ENCODE data around the gene AUP1. TPM values are rescaled to one million over a fixed set of nuclear protein-coding genes. Genes with fewer than 3 reads are reported as not detected.
A peak's percentile ranks its signal among the peaks of the same experiment; 100 is the strongest.

The AUP1 gene
- total and polyA plus RNA-seq, 2 donors (not counting 3 experiments of a cell fraction or from before 2014, with no cell fraction given): 103 to 187 TPM

GRCh38 chr2:74525717-74526648 lies 3.5 kb downstream of the AUP1 start, which contains the start of gene DQX1:
Gene DQX1 (minus strand): TSS chr2:74526231. CDS start chr2:74525729, 502 bp downstream.
- FAIRE-seq: peak; percentile 60
- dilution Hi-C loops (cut with MboI; ENCODE audit: extremely low pct_ligation_motif_present, low sequenced_read_pairs): no loop called here
- H3K4me2 ChIP-seq (ENCODE audit: insufficient read depth, low read length): no peak within 1 kb of the TSS
- intact Hi-C loops (cut with micrococcal nuclease): no loop called here
- no peak within 1 kb of the TSS for H3K4me3 ChIP-seq (replicated peaks in 1 of 3; ENCODE audit: insufficient read depth in 1 of 3, low read depth in 1 of 3, low read length in 3 of 3)
- peak; percentile 28 for DNase-seq (ENCODE audit: low read depth, low spot score)
- ChIA-PET POLR2A (interaction anchor here (0.5 to 0.9 kb wide), 2 partner anchors 12 to 22 kb away, joined by 3 to 4 read pairs; partner anchors contain the start of gene TLX2), CTCF (interaction anchor here (0.8 to 1.2 kb wide), 3 partner anchors 8 to 43 kb away, joined by 3 to 7 read pairs (median 3); partner anchors contain the start of genes CCDC142 and TTC31)
- BruUV-seq (replicated peaks): no TSS peak
- peaks cover 19% of the 10 kb centered on the region for H3K79me2 ChIP-seq (ENCODE audit: control insufficient read depth, insufficient read depth, low read length)
- H3K27me3 ChIP-seq (ENCODE audit: control insufficient read depth in 2 of 2, insufficient read depth in 2 of 2, low read length in 2 of 2): peaks cover 4 to 6% of the 10 kb centered on the region in 2 experiments
- peaks cover 6 to 16% of the 10 kb centered on the region in 2 experiments for H3K36me3 ChIP-seq (ENCODE audit: control insufficient read depth in 2 of 2, extremely low read depth in 1 of 2, insufficient read depth in 2 of 2, low read length in 2 of 2)
- H3K4me1 ChIP-seq (ENCODE audit: control insufficient read depth, extremely low read depth, insufficient read depth, low read length): peaks cover 15% of the 10 kb centered on the region
- TF ChIP-seq POLR2AphosphoS5 (IDR thresholded peaks at IDR 0.05; ENCODE audit: insufficient read depth, low read depth, low read length) (peak; percentile 14), MAX (IDR thresholded peaks at IDR 0.05; ENCODE audit: insufficient read depth, insufficient read length) (no peak)
- no peaks in the 10 kb centered on the region for H4K20me1 ChIP-seq (replicated peaks; ENCODE audit: control insufficient read depth, extremely low read depth, insufficient read depth, low read length)
- H3K9me3 ChIP-seq (replicated peaks; ENCODE audit: control insufficient read depth, insufficient read depth, low read length): no peaks in the 10 kb centered on the region
- no peak within 1 kb of the TSS for H3K9ac ChIP-seq (replicated peaks; ENCODE audit: extremely low read depth, insufficient read depth, low read length)
- no peak within 1 kb of the TSS for H3K27ac ChIP-seq (ENCODE audit: insufficient read depth, low read depth, low read length)
- no peaks in the 10 kb centered on the region for H3K9me1 ChIP-seq (replicated peaks; ENCODE audit: control insufficient read depth, extremely low read depth, insufficient read depth, low read length)
- no peak within 1 kb of the TSS for H2AFZ ChIP-seq (ENCODE audit: low read depth, low read length)

DNA sequence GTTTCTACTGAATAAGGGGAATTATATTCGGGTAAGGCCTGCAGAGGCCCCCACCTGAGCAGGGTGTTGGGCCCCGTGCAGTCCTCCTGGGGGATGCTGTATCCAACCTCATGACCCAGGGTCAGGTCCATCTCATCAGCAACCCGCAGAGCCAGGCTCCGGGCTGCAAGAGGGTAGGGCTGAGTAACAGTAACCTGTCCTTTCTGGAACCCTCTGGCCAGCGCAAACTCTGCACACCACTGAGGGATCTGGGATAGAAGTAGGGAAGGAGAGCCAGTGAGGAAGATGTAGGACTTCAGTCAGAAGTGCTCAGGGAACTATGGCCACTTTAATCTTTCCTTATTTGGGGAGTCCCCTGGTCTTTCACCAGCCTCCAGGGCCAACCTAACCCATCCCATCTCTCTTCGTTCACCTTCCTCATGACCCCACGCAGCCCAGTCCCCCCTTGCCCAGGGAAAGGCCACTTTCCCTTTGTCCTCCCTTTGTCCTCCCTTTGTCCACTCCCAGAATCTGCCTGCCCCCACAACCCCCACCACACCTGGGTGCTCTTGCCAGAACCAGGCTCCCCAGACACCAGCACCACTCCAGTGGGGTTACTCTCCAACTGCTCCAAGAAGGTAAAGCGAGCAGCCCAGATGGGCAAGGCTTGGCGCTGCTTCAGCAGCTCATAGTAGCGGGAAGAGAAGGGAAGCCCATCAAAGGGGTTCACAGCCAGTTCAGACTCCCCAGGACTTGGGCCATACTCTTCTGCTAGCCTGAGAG lies 4.4 kb downstream of the AUP1 start:
- DNase-seq (ENCODE audit: low read depth, low spot score): no peak
- Histone ChIP-seq H3K4me3 (replicated peaks in 1 of 3; ENCODE audit: insufficient read depth in 1 of 3, low read depth in 1 of 3, low read length in 3 of 3) (no peak overlapping the region), H3K27me3 (ENCODE audit: control insufficient read depth in 2 of 2, insufficient read depth in 2 of 2, low read length in 2 of 2) (peaks cover 9 to 13% of the 10 kb centered on the region in 2 experiments), H2AFZ (ENCODE audit: low read depth, low read length) (no peak overlapping the region), H3K4me1 (ENCODE audit: control insufficient read depth, extremely low read depth, insufficient read depth, low read length) (peaks cover 10% of the 10 kb centered on the region), H3K9me1 (replicated peaks; ENCODE audit: control insufficient read depth, extremely low read depth, insufficient read depth, low read length) (no peaks in the 10 kb centered on the region), H3K27ac (ENCODE audit: insufficient read depth, low read depth, low read length) (no peak overlapping the region), H4K20me1 (replicated peaks; ENCODE audit: control insufficient read depth, extremely low read depth, insufficient read depth, low read length) (no peaks in the 10 kb centered on the region), H3K9me3 (replicated peaks; ENCODE audit: control insufficient read depth, insufficient read depth, low read length) (no peaks in the 10 kb centered on the region), H3K4me2 (ENCODE audit: insufficient read depth, low read length) (no peak overlapping the region), H3K9ac (replicated peaks; ENCODE audit: extremely low read depth, insufficient read depth, low read length) (no peak overlapping the region), H3K36me3 (ENCODE audit: control insufficient read depth in 2 of 2, extremely low read depth in 1 of 2, insufficient read depth in 2 of 2, low read length in 2 of 2) (peaks cover 6 to 16% of the 10 kb centered on the region in 2 experiments), H3K79me2 (ENCODE audit: control insufficient read depth, insufficient read depth, low read length) (peaks cover 19% of the 10 kb centered on the region)
- ChIA-PET CTCF (interaction anchor here (1.2 kb wide), 1 partner anchor 16 kb away, joined by 3 read pairs; no protein-coding TSS in a partner anchor), POLR2A (no interaction called here)
- no peak for TF ChIP-seq JUN (IDR thresholded peaks at IDR 0.05; ENCODE audit: borderline replicate concordance, insufficient read depth, insufficient read length, low read depth)
- FAIRE-seq: no peak
- dilution Hi-C loops (cut with MboI; ENCODE audit: extremely low pct_ligation_motif_present, low sequenced_read_pairs) (no loop called here), intact Hi-C loops (cut with micrococcal nuclease) (no loop called here)
- BruUV-seq (replicated peaks): no TSS peak

All from endothelial cell of umbilical vein (primary cell).